Activated CD8-positive, alpha-beta memory T cell treated with anti-CD3 and anti-CD28 coated beads for 36 hours (primary cell): ENCODE data around the gene MPHOSPH6. TPM values are rescaled to one million over a fixed set of nuclear protein-coding genes. Genes with fewer than 3 reads are reported as not detected.
"Not testable (repeated sequence)": the region's sequence is repeated elsewhere in the genome, so short reads cannot be mapped to it uniquely, and the experiment has no call there.

ENCODE experiments used
- CTCF ChIA-PET: fragments of 350-600 bp; sonication (Branson Sonifier 250); formaldehyde crosslinking; loops from one replicate; lab custom pipeline; 2021; ENCODE audit warnings: antibody characterized with exemption; lab: Charles Lee
- POLR2A ChIA-PET: fragments of 350-600 bp; sonication (Branson Sonifier 250); formaldehyde crosslinking; loops from one replicate; lab custom pipeline; 2021; ENCODE audit warnings: antibody characterized with exemption; lab: Charles Lee
- total RNA-seq, 2 experiments: library from RNA; stranded (reverse); gene quantifications; one replicate each; pipeline ENCODE4 v1.2.3, GENCODE V29; 2021

MPHOSPH6 gene
- total RNA-seq, 2 experiments from 2014 or later: 47.9 to 49.0 TPM

- ChIA-PET CTCF (no interaction called here), POLR2A (no interaction called here)
Measured at GRCh38 chr16:82135844-82136243, 34.2 kb downstream of the MPHOSPH6 start.

GRCh38 chr16:82134846-82135245 is 35.2 kb downstream of the MPHOSPH6 start:
- POLR2A ChIA-PET: interaction anchor here (0.6 kb wide), 1 partner anchor 170 kb away, joined by 4 read pairs; no protein-coding TSS in a partner anchor
- CTCF ChIA-PET: no interaction called here

GRCh38 chr16:82133798-82134197 is 36.2 kb downstream of the MPHOSPH6 start:
- CTCF ChIA-PET: interaction anchor here (1.0 kb wide), 1 partner anchor 45 kb away, joined by 4 read pairs; no protein-coding TSS in a partner anchor
- POLR2A ChIA-PET: no interaction called here

GRCh38 chr16:82129881-82130280 is 40.1 kb downstream of the MPHOSPH6 start:
- CTCF ChIA-PET: no interaction called here
- POLR2A ChIA-PET: no interaction called here

GRCh38 chr16:82124651-82125050 is 45.4 kb downstream of the MPHOSPH6 start:
- POLR2A ChIA-PET: no interaction called here
- CTCF ChIA-PET: no interaction called here

- POLR2A ChIA-PET: no interaction called here
- CTCF ChIA-PET: no interaction called here
Measured at GRCh38 chr16:82119405-82119804, 50.6 kb downstream of the MPHOSPH6 start.

GRCh38 chr16:82118749-82119148 is 51.3 kb downstream of the MPHOSPH6 start:
- POLR2A ChIA-PET: no interaction called here
- CTCF ChIA-PET: no interaction called here

GRCh38 chr16:82116535-82116934 is 53.5 kb downstream of the MPHOSPH6 start:
- ChIA-PET POLR2A (no interaction called here), CTCF (no interaction called here)

GRCh38 chr16:82113741-82114140 is 56.3 kb downstream of the MPHOSPH6 start:
- ChIA-PET POLR2A (no interaction called here), CTCF (no interaction called here)

- ChIA-PET CTCF (no interaction called here), POLR2A (no interaction called here)
Measured at GRCh38 chr16:82111944-82112343, 58.1 kb downstream of the MPHOSPH6 start.

- CTCF ChIA-PET, POLR2A ChIA-PET: not testable (repeated sequence)
Measured at GRCh38 chr16:82109266-82109665, 60.8 kb downstream of the MPHOSPH6 start.

- POLR2A ChIA-PET: no interaction called here
- CTCF ChIA-PET: no interaction called here
Measured at GRCh38 chr16:82108774-82109173, 61.2 kb downstream of the MPHOSPH6 start.

GRCh38 chr16:82108100-82108499 is 61.9 kb downstream of the MPHOSPH6 start:
- CTCF ChIA-PET: no interaction called here
- POLR2A ChIA-PET: no interaction called here

GRCh38 chr16:82105107-82105506 is 64.9 kb downstream of the MPHOSPH6 start:
- CTCF ChIA-PET: no interaction called here

More at GRCh38 chr16:82105107-82105506, 64.9 kb downstream of the MPHOSPH6 start:
- POLR2A ChIA-PET: no interaction called here

Other genes with a start within 250 kb of the MPHOSPH6 start
- gene SDR42E1, start 158.8 kb downstream of the MPHOSPH6 start, total RNA-seq: 10 to 100 TPM in 1 of 2 experiments, 1 to 10 TPM in 1; 9.4 to 11.2 TPM
- gene HSD17B2, start 135.0 kb downstream of the MPHOSPH6 start, total RNA-seq: not detected